ENCODE data around the gene GFER.

The GFER gene

GRCh38 chr16:1975432-1976215, 8.4 kb upstream of the GFER start:
- no peak for DNase-seq

- DNase-seq, result no peak
Observed at GRCh38 chr16:1976216-1976520, 7.8 kb upstream of the GFER start.

GRCh38 chr16:1976951-1977874, 6.8 kb upstream of the GFER start:
- DNase-seq, result no peak

- no peak for DNase-seq
Observed at GRCh38 chr16:1977875-1978268, 6.1 kb upstream of the GFER start.

GRCh38 chr16:1978476-1979120, 5.4 kb upstream of the GFER start:
- DNase-seq, result no peak

GRCh38 chr16:1979271-1980029, 4.5 kb upstream of the GFER start:
- DNase-seq, result no peak

- no peak for DNase-seq
Observed at GRCh38 chr16:1980030-1980769, 3.8 kb upstream of the GFER start.

GRCh38 chr16:1980770-1981087, 3.3 kb upstream of the GFER start:
- no peak for DNase-seq

- no peak for DNase-seq
Observed at GRCh38 chr16:1981398-1981836, 2.6 kb upstream of the GFER start, which contains the start of gene NOXO1. Gene NOXO1 (minus strand): TSS chr16:1981469. CDS start chr16:1981179, 290 bp downstream.

- no peak for DNase-seq
Observed at GRCh38 chr16:1982013-1982433, 2.0 kb upstream of the GFER start.

- DNase-seq, result no peak
Observed at GRCh38 chr16:1982991-1983543, 926 bp upstream of the GFER start.

- no peak for DNase-seq
Observed at GRCh38 chr16:1984347-1985225, 593 bp downstream of the GFER start.

GRCh38 chr16:1985466-1986150, 1.6 kb downstream of the GFER start:
- no peak for DNase-seq

- no peak for DNase-seq
Observed at GRCh38 chr16:1987198-1987597, 3.2 kb downstream of the GFER start.

- no peak for DNase-seq
Observed at GRCh38 chr16:1989209-1990100, 5.5 kb downstream of the GFER start, which contains the start of gene SYNGR3. Gene SYNGR3 (plus strand): TSS chr16:1989970. CDS start chr16:1990103, 133 bp downstream.

- no peak for DNase-seq
Observed at GRCh38 chr16:1990101-1990350, 6.0 kb downstream of the GFER start.

- DNase-seq, result no peak
Observed at GRCh38 chr16:1990351-1991134, 6.5 kb downstream of the GFER start.

GRCh38 chr16:1991135-1991551, 7.2 kb downstream of the GFER start:
- DNase-seq, result no peak
